Measurements from ENCODE around the gene TMEFF2. TPM values are rescaled to one million over a fixed set of nuclear protein-coding genes. Genes with fewer than 3 reads are reported as not detected.

TMEFF2 gene
- total RNA-seq, 3 donors from 2014 or later (not counting 1 experiment from before 2014, with no cell fraction given), result not detected

DNA sequence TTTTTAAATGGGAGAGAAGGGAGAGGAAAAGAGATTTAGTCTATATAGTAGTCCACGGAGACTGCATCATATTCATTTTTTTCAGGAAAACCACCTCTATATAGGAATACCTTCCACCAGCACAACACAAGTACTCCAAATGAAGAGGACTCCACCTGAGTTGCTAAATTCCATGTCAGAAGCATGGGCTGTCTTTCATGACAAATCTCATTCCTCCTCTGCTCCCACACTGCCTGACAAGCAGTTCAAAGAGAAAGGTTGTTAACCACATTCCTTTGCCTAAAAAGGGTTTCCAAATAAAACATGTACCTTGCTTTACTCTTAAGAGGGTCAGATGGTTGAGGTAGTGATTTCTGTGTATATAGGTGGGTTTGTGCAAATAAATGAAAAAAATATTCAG is 122.0 kb downstream of the TMEFF2 start:
- Histone ChIP-seq H3K36me3 (ENCODE audit: control insufficient read depth, insufficient read depth, low read length) (no peaks in the 10 kb centered on the region), H3K27ac (ENCODE audit: low read length) (peak overlapping the region; percentile 46), H3K4me1 (ENCODE audit: control insufficient read depth, insufficient read depth, low read length) (peaks cover 10% of the 10 kb centered on the region), H3K27me3 (ENCODE audit: control insufficient read depth, insufficient read depth, low read length) (no peaks in the 10 kb centered on the region), H3K4me3 (ENCODE audit: low read length) (peak overlapping the region; percentile 8), H3K9me3 (ENCODE audit: control insufficient read depth, insufficient read depth, low read length) (no peaks in the 10 kb centered on the region)
- peak in 2 of 3 donors; percentile 11 to 22 for ATAC-seq
- intact Hi-C loops (cut with micrococcal nuclease), result no loop called here
- Mint-ChIP-seq H3K27ac (peak overlapping the region; percentile 74 to 75), H3K36me3 (no peaks in the 10 kb centered on the region), H3K4me3 (peak overlapping the region; percentile 79), H3K4me1 (peaks cover 38 to 43% of the 10 kb centered on the region in 2 donors), H3K9me3 (no peaks in the 10 kb centered on the region), H3K27me3 (ENCODE audit: low read depth in 2 of 2) (peaks cover 0 to 15% of the 10 kb centered on the region in 2 donors)
- 8% methylated on average over 1 of the region's 1 CpG for WGBS (ENCODE audit: insufficient coverage)
- no peak for DNase-seq
- TF ChIP-seq, protein P1, sequence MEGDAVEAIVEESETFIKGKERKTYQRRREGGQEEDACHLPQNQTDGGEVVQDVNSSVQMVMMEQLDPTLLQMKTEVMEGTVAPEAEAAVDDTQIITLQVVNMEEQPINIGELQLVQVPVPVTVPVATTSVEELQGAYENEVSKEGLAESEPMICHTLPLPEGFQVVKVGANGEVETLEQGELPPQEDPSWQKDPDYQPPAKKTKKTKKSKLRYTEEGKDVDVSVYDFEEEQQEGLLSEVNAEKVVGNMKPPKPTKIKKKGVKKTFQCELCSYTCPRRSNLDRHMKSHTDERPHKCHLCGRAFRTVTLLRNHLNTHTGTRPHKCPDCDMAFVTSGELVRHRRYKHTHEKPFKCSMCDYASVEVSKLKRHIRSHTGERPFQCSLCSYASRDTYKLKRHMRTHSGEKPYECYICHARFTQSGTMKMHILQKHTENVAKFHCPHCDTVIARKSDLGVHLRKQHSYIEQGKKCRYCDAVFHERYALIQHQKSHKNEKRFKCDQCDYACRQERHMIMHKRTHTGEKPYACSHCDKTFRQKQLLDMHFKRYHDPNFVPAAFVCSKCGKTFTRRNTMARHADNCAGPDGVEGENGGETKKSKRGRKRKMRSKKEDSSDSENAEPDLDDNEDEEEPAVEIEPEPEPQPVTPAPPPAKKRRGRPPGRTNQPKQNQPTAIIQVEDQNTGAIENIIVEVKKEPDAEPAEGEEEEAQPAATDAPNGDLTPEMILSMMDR (IDR thresholded peaks at IDR 0.05), result no peak

DNA sequence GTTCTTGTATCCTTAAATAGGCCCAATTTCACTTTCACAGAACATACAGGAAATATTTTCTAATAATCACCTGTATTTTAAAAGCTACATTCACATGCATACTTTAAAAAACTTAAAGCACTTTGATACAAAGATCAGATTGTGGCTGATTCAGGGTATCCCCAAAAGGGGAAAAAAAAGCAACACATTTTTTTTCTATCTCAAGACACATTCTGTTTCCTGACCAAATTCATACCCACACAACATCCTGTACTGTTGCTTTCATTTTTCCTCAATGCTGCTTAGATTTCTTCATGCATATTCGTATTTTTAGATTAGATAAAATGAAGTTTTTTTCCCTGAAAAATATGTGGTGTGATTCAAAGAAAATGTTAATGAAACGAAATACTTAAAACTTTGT is 122.5 kb downstream of the TMEFF2 start:
- DNase-seq (peak in 1 of 2 donors; percentile 34), ATAC-seq (peak; percentile 79 to 96 (median 84))
- Histone ChIP-seq H3K36me3 (ENCODE audit: control insufficient read depth, insufficient read depth, low read length) (no peaks in the 10 kb centered on the region), H3K27ac (ENCODE audit: low read length) (no peak overlapping the region), H3K9me3 (ENCODE audit: control insufficient read depth, insufficient read depth, low read length) (no peaks in the 10 kb centered on the region), H3K4me3 (ENCODE audit: low read length) (peak overlapping the region; percentile 8), H3K4me1 (ENCODE audit: control insufficient read depth, insufficient read depth, low read length) (peaks cover 10% of the 10 kb centered on the region), H3K27me3 (ENCODE audit: control insufficient read depth, insufficient read depth, low read length) (no peaks in the 10 kb centered on the region)
- TF ChIP-seq, protein P1 (IDR thresholded peaks at IDR 0.05), result no peak
- Mint-ChIP-seq H3K27ac (peak overlapping the region; percentile 74 to 75), H3K4me3 (peak overlapping the region; percentile 79), H3K4me1 (peaks cover 38 to 43% of the 10 kb centered on the region in 2 donors), H3K36me3 (no peaks in the 10 kb centered on the region), H3K9me3 (no peaks in the 10 kb centered on the region), H3K27me3 (ENCODE audit: low read depth in 2 of 2) (peaks cover under 1 to 21% of the 10 kb centered on the region in 2 donors)
- no CpG with 5 or more reads among the region's 2 CpGs for WGBS (ENCODE audit: insufficient coverage)
- intact Hi-C loops (cut with micrococcal nuclease), result no loop called here

- Histone ChIP-seq H3K27ac (ENCODE audit: low read length) (no peak overlapping the region), H3K36me3 (ENCODE audit: control insufficient read depth, insufficient read depth, low read length) (no peaks in the 10 kb centered on the region), H3K4me3 (ENCODE audit: low read length) (no peak overlapping the region), H3K27me3 (ENCODE audit: control insufficient read depth, insufficient read depth, low read length) (no peaks in the 10 kb centered on the region), H3K4me1 (ENCODE audit: control insufficient read depth, insufficient read depth, low read length) (peaks cover 6% of the 10 kb centered on the region), H3K9me3 (ENCODE audit: control insufficient read depth, insufficient read depth, low read length) (no peaks in the 10 kb centered on the region)
- TF ChIP-seq, protein P1 (IDR thresholded peaks at IDR 0.05), result no peak
- Mint-ChIP-seq H3K27ac (no peak overlapping the region), H3K4me1 (peaks cover 31 to 34% of the 10 kb centered on the region in 2 donors), H3K4me3 (no peak overlapping the region), H3K9me3 (no peaks in the 10 kb centered on the region), H3K27me3 (ENCODE audit: low read depth in 2 of 2) (peaks cover 7 to 18% of the 10 kb centered on the region in 2 donors), H3K36me3 (no peaks in the 10 kb centered on the region)
- intact Hi-C loops (cut with micrococcal nuclease), result no loop called here
- DNase-seq (no peak), ATAC-seq (no peak)
- no CpG with 5 or more reads among the region's 1 CpG for WGBS (ENCODE audit: insufficient coverage)
Measured at GRCh38 chr2:192070099-192070498, 124.6 kb downstream of the TMEFF2 start.

- Mint-ChIP-seq H3K27me3 (ENCODE audit: low read depth in 2 of 2) (peaks cover 8 to 21% of the 10 kb centered on the region in 2 donors), H3K4me3 (no peak overlapping the region), H3K4me1 (peaks cover 31 to 34% of the 10 kb centered on the region in 2 donors), H3K36me3 (no peaks in the 10 kb centered on the region), H3K27ac (no peak overlapping the region), H3K9me3 (no peaks in the 10 kb centered on the region)
- peaks cover 6% of the 10 kb centered on the region for H3K4me1 ChIP-seq (ENCODE audit: control insufficient read depth, insufficient read depth, low read length)
- intact Hi-C loops (cut with micrococcal nuclease), result no loop called here
- H3K4me3 ChIP-seq (ENCODE audit: low read length), result no peak overlapping the region
- no peak for ATAC-seq
- TF ChIP-seq, protein P1 (IDR thresholded peaks at IDR 0.05), result no peak
- H3K36me3 ChIP-seq (ENCODE audit: control insufficient read depth, insufficient read depth, low read length), result no peaks in the 10 kb centered on the region
- H3K27ac ChIP-seq (ENCODE audit: low read length), result no peak overlapping the region
- no peak for DNase-seq
- no CpG with 5 or more reads among the region's 1 CpG for WGBS (ENCODE audit: insufficient coverage)
- no peaks in the 10 kb centered on the region for H3K9me3 ChIP-seq (ENCODE audit: control insufficient read depth, insufficient read depth, low read length)
- H3K27me3 ChIP-seq (ENCODE audit: control insufficient read depth, insufficient read depth, low read length), result no peaks in the 10 kb centered on the region
Measured at GRCh38 chr2:192069417-192069816, 125.3 kb downstream of the TMEFF2 start.

Measured in natural killer cell (primary cell).